M059J (cell line): ENCODE results near the gene DUSP2. TPM values are rescaled to one million over a fixed set of nuclear protein-coding genes. Genes with fewer than 3 reads are reported as not detected.

ENCODE experiments used
- DNase-seq: peaks from one replicate; pipeline ENCODE4 v3.0.0-alpha.2; 2012; ENCODE audit warnings: low read depth
- total RNA-seq: library from RNA; depleted of rRNA; stranded (reverse); fragments of >200 nt; shearing (Covaris generic); gene quantifications from 2 replicates; pipeline ENCODE4 v1.2.3, GENCODE V29; 2014

Gene DUSP2
- total RNA-seq, 1 experiment from 2014 or later = 103 TPM

DNA sequence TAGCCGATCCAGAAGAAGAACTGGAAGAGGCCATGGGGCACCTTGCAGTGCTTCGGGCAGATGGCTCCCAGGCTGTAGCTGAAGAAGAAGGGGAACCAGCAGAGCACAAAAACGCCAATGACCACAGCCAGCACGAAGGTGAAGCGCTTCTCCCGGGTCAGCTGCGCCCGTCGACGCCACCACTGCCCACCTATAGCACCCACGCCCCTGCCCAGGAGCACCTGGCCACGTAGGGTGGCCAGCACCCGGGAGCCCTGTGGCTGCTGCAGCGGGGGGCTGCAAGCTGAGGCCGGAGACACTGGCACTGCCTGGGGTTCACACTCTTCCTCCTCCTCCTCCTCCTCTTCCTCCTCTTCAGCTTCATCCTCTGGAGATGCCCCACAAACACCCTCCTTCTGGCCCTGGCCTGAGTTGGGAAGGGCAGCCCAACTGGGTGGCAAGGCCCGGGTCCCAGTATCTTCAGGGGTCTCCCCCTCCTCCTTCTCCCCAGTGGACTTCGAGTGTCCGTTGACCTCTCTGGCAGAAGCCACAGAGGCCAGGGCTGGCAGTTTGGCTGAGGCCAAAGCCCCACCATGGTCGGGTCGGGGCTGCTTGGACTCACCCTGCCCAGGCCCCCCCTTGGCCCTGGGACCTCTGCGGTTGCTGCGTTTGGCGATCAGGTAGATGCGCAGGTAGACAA lies 30.2 kb downstream of the DUSP2 start:
- DNase-seq = no peak

GRCh38 chr2:96114546-96114902 lies 30.7 kb downstream of the DUSP2 start:
- DNase-seq = no peak

DNA sequence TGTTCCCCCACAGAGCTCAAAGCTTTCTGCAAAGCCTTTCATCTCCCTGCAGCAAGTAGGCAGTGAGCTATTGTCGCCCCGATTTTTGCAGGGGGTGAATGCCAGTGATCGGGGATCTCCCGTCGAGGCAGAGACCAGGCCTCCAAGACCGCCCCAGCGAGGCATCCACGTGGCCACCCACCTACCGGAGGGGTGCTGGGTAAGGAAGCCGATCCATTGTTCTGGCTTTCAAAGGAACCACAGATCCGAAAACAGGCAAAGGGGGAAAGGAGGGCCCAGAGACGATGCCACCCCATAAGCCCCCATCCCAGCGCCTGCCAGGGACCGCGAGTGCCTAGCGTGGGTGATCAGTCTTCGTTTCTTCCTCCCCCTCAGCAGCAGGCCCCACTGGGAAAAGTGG lies 31.3 kb downstream of the DUSP2 start:
- DNase-seq = no peak

DNA sequence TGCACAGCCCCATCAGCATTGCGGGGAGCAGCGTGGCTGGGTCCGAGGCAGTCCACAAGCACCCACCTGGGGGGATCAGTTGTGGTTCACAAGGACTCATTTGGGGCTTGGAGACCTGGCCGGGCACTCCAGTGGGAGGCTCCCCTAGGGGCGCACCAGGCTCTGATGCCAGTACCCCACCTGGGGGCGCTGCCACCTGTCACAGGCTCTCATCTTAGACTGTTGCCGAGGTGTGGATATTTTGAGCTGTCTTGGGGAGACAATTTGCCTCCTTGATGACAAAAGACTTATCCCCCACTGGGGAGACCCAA lies 31.9 kb downstream of the DUSP2 start:
- DNase-seq = no peak

- DNase-seq = no peak
These were observed 32.5 kb downstream of the DUSP2 start for GRCh38 chr2:96112501-96113366.

DNA sequence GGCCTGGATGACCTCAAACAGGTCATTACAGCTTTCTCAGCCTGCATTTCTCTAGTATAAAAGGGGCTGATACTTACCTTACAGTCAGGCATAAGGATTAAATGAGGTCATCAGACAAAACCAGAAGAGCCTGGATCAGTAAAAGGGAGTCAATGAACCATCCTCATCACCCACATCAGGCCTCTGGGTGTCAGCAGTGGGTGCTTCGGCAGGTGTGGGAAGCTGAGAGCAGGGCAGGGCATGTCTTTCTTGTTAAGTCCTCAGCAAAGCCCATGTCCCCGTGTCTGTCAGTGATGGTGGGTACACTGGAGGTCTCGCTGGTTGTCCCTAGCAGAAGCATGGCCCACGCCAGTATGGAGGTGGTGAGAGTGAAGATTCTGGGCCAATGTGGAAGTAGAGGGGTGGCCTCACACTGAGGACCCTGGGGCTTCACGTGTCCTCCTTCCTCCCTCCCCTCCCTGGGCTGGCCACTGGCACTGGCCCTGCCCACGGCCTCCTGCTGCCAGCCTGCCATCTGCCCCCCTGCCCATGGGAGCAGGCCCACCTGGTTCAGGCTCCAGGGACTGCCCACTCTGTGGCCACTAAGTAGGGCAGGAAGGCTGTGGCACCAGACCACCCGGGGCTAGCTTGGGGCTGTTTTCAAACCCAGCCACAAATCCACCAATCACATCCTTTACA lies 33.3 kb downstream of the DUSP2 start:
- DNase-seq = no peak

DNA sequence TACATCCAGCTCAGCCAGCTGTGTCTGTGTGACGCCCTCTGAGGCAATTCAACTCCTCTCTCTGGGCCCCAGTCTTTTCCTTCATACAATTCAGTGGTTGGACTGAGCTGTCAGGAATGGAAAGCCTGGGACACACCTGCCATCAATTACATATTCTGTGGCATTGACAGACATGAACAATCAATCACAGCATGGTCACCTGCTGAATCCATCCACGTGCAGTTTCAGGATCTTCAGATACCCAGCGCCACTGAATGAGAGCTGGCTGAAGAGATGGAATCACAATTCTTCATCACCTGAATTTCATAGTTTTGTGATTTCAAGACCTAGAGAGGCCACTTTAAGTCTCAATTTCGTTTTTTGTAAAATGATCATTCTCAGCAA lies 34.0 kb downstream of the DUSP2 start:
- DNase-seq = no peak

GRCh38 chr2:96110621-96111256 lies 34.5 kb downstream of the DUSP2 start:
- DNase-seq = no peak

- no peak for DNase-seq
These were observed 35.2 kb downstream of the DUSP2 start for GRCh38 chr2:96109931-96110511.

- no peak for DNase-seq
These were observed 35.9 kb downstream of the DUSP2 start for GRCh38 chr2:96109361-96109680.

DNA sequence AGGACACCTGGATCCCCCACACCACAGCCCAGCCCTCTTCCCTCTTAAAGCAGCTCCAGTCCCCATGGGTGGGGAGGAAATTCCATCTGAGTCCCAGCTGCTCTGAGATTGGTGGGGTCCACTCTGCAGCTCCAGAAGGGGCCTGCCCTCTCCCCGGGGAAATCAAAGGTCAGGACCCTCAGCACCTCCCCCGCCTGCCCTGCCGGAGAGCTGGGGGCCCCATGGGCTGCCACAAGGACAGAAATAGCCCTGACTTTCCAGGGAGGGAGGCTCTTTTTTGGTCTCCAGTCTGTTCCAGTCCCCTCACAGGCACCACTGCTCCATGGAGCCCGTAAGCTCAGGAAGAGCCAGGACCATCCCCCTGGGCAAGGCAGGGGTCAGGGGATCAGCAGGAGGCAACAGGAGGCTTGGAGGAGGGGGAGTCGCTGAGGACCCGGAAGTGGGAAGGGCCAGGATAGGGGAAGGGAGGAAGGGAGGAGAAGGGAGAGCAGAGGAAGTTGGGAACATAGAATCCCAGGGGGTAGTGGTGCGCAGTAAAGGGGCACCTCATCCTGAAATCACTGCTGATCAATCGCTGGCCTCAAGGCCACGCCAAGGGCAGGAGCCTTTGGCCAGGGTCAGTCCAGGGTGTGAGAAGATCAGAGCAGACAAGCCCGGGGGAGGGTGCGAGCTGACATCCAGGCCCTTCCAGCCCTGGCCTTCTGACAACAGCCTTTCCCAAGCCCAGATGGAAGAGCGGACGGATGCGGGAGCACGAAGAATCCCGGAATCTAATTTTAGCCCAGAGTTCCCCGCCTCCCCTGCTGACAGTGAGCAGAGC lies 36.5 kb downstream of the DUSP2 start:
- DNase-seq = no peak

DNA sequence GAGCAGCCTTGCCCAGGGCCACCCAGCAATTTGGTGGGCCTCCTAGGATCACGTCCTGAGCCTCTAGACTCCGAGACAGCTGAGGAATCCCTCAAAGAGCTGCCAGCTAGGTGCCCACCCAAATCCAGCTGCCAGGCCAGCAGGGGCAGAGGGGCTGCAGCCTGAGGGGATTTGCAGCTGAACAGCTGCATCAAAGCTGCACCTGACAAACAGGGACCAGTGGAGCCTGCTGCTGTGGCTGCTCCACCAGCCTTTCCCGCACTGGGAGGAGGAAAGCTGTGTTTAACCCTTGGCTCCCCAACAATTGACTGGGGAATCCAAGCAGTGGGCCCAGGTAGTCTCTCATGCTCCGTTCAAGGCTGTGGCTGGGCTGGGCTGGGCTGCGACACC lies 37.1 kb downstream of the DUSP2 start:
- no peak for DNase-seq

DNA sequence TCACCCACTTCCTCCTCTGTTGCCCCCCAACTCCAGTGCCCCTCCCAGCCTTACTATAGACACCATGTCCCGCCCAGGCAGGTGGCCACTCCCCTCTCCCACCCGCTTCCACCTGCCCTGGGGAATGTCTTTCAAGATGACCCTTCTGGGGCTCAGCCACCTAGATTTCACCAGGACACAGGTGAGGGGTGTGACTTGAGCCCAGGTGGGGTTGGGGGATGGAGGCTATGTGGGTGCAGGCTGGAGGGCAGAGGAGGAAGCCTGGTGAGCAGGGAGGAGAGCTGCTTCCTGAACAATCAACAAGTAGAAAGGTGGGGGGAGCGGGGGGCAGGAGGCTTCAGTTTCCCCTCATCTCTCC lies 37.6 kb downstream of the DUSP2 start:
- DNase-seq = no peak

- no peak for DNase-seq
These were observed 38.1 kb downstream of the DUSP2 start for GRCh38 chr2:96106991-96107707.

- no peak for DNase-seq
These were observed 39.1 kb downstream of the DUSP2 start for GRCh38 chr2:96105994-96106715.

DNA sequence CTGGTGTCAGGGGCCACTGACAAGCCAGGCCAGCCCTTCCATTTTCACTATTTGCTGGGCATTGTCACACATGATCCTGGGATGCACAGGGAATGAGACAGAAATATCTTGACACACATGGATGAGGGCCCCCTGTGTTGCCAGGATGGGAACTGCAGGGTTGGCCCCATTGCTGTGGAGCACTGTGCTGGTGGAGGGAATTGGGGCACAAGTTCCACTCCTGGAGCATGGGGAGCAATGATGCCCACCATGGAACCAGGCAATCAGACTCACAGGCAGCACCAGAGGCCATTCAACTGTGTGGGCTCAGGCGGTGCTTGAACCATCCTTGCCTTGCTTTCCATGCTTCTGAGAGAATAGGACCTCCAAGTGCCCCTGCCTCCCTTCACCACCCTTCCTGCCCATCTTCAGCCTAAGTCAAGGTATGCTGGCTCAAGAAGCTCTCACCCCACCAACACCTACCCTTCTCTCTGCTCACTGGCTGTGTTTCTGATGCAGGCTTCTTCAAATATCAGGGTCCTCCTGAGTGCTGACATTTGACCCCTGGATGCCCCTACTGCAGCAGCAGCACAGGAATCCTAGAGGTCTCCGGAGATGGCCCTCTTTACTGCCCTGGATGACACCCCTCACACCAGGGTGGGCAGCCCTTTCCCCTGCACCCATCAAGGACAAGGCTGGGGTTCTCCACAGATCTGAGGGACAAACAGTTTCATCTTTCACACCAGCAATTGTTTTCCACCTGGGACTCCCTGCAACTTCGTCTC lies 39.9 kb downstream of the DUSP2 start:
- DNase-seq = no peak

DNA sequence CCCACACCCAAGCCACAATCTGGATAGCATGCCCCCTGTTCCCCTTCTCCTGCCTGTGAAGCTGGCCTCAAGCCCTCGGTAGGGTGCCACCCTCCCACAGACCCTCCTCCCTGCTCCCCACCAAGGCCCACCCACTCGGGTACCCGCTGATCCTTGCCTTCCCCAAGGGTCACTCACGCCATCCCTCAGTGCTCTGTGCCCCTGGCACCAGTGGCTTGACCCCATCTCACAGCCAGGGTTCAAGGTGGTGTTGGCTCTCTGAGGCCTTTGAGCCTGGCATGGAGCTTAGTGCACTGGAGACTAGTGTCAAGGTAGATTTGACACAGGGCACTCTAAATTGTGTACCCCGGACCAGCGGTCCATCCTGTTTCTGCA lies 40.8 kb downstream of the DUSP2 start:
- DNase-seq = no peak

GRCh38 chr2:96103761-96104486 lies 41.3 kb downstream of the DUSP2 start:
- no peak for DNase-seq

DNA sequence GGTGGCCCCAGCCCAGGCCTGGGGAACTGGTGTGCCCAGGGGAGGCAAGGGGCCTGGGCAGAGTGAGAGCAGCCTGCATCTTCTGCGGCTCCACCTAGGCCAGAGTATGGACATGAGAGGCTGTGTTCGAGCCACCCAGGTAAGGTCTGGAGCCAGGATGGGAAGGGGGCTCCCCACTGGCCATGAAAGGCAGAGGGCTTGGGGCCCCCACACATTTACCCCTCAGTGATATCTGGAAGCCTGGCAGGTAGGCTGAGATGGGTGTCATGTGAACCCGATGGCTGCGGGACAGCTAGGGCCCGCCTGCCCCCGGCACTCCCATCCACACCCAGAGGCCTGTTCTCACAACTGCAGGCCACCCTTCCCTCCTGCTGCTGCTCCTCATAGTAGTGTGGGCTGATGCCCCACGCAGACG lies 42.0 kb downstream of the DUSP2 start:
- DNase-seq = no peak
